EL (cell line): ENCODE measurements around the gene ACTR5.
"Not testable (repeated sequence)": the region's sequence is repeated elsewhere in the genome, so short reads cannot be mapped to it uniquely, and the experiment has no call there.

Experiments used
- DNase-seq: peaks from one replicate; pipeline ENCODE4 v3.0.0-alpha.2; 2016

The ACTR5 gene

GRCh38 chr20:38805958-38806854 is 57.9 kb downstream of the ACTR5 start:
- DNase-seq = no peak

GRCh38 chr20:38806855-38807655 is 58.8 kb downstream of the ACTR5 start:
- no peak for DNase-seq

GRCh38 chr20:38809942-38810341 is 61.7 kb downstream of the ACTR5 start:
- no peak for DNase-seq

GRCh38 chr20:38810926-38811630 is 62.8 kb downstream of the ACTR5 start:
- no peak for DNase-seq

- DNase-seq = no peak
These were observed 63.5 kb downstream of the ACTR5 start for GRCh38 chr20:38811769-38812168.

- DNase-seq = no peak
These were observed 63.9 kb downstream of the ACTR5 start for GRCh38 chr20:38812182-38812581.

GRCh38 chr20:38812709-38813573 is 64.7 kb downstream of the ACTR5 start:
- DNase-seq = no peak

GRCh38 chr20:38813574-38813962 is 65.3 kb downstream of the ACTR5 start:
- DNase-seq = not testable (repeated sequence)

- DNase-seq = no peak
These were observed 67.2 kb downstream of the ACTR5 start for GRCh38 chr20:38815446-38815845.

GRCh38 chr20:38818113-38819065 is 70.1 kb downstream of the ACTR5 start:
- DNase-seq = no peak
